ENCODE results near the gene RILPL2.
"Not testable (repeated sequence)": the region's sequence is repeated elsewhere in the genome, so short reads cannot be mapped to it uniquely, and the experiment has no call there.

Gene RILPL2

DNA sequence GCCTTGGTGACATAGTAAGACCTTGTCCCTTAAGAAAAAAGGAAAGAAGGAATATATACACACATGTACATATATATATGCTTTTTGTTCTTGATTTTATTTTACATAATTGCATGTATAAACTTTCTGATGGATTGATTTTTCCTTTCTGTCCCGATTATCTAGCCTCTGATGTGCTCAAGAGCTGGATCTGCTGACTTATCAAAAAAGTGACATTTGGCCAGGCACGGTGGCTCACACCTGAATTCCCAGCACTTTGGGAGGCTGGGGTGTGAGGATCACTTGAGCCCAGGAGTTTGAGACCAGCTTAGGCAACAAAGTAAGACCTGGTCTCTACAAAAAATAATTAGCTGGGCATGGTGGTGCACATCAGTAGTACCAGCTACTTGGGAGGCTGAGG, 33.5 kb upstream of the RILPL2 start:
- DNase-seq (ENCODE audit: low read depth): no peak
- TF ChIP-seq, protein P1, sequence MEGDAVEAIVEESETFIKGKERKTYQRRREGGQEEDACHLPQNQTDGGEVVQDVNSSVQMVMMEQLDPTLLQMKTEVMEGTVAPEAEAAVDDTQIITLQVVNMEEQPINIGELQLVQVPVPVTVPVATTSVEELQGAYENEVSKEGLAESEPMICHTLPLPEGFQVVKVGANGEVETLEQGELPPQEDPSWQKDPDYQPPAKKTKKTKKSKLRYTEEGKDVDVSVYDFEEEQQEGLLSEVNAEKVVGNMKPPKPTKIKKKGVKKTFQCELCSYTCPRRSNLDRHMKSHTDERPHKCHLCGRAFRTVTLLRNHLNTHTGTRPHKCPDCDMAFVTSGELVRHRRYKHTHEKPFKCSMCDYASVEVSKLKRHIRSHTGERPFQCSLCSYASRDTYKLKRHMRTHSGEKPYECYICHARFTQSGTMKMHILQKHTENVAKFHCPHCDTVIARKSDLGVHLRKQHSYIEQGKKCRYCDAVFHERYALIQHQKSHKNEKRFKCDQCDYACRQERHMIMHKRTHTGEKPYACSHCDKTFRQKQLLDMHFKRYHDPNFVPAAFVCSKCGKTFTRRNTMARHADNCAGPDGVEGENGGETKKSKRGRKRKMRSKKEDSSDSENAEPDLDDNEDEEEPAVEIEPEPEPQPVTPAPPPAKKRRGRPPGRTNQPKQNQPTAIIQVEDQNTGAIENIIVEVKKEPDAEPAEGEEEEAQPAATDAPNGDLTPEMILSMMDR (IDR thresholded peaks at IDR 0.05; ENCODE audit: low read depth, low read length, missing control alignments): no peak

DNA sequence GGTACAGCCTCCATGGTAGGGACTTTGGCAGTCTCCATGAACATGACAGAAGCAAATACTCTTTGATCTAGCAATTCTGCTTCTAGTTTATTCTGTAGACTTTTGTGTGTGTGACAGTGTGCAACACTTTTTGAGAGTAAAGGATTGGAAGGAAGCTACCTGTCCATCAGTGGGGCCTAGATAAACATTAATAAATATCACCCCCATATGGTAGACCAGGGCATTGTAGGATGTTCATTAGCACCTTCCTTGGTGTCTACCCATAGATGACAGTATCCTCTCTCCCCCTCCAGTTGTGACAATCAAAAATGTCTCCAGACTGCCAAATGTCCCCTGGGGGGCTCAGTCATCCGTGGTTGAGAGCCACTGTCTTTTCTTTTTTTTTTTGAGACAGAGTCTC, 32.3 kb upstream of the RILPL2 start:
- H3K4me3 ChIP-seq (ENCODE audit: low read depth, low read length): no peak overlapping the region
- TF ChIP-seq, protein P1 (IDR thresholded peaks at IDR 0.05; ENCODE audit: low read depth, low read length, missing control alignments): peak; percentile 51
- no peak for DNase-seq (ENCODE audit: low read depth)

More for the DNA sequence above, 33.5 kb upstream of the RILPL2 start:
- no peak overlapping the region for H3K4me3 ChIP-seq (ENCODE audit: low read depth, low read length)

DNA sequence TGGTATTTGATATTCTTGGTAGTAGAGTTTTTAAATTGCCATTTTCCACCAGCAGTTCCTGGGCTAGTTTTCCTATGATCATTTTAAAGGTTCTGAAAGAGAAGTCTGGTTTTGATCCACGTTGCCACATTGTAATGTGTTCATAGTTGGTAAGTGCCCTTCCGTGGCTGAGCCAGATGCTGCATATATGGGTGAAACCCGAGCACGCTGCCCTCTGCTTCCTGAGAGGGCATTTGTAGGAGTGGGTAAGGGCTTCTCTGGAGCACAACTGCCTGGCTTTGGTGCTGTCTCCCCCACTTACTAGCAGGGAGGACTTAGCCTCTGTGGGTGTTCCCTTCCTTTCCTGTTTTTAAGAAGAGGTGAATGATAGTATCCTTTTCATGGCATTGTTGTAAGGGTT, 28.6 kb upstream of the RILPL2 start:
- H3K4me3 ChIP-seq (ENCODE audit: low read depth, low read length): no peak overlapping the region
- TF ChIP-seq, protein P1 (IDR thresholded peaks at IDR 0.05; ENCODE audit: low read depth, low read length, missing control alignments): no peak
- no peak for DNase-seq (ENCODE audit: low read depth)

DNA sequence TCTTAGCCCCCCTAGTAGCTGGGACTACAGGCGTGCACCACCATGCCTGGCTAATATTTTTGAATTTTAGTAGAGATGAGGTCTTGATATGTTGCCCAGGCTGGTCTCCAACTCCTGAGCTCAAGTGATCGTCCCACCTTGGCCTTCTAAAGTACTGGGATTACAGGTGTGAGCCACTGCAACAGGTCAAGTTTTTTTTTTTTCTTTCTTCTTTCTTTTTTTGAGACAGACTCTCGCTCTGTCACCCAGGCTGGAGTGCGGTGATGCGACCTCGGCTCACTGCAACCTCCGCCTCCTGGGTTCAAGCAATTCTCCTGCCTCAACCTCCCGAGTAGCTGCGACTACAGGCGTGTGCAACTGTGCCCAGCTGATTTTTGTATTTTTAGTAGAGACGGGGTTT, 26.7 kb upstream of the RILPL2 start:
- H3K4me3 ChIP-seq (ENCODE audit: low read depth, low read length); DNase-seq (ENCODE audit: low read depth): not testable (repeated sequence)

DNA sequence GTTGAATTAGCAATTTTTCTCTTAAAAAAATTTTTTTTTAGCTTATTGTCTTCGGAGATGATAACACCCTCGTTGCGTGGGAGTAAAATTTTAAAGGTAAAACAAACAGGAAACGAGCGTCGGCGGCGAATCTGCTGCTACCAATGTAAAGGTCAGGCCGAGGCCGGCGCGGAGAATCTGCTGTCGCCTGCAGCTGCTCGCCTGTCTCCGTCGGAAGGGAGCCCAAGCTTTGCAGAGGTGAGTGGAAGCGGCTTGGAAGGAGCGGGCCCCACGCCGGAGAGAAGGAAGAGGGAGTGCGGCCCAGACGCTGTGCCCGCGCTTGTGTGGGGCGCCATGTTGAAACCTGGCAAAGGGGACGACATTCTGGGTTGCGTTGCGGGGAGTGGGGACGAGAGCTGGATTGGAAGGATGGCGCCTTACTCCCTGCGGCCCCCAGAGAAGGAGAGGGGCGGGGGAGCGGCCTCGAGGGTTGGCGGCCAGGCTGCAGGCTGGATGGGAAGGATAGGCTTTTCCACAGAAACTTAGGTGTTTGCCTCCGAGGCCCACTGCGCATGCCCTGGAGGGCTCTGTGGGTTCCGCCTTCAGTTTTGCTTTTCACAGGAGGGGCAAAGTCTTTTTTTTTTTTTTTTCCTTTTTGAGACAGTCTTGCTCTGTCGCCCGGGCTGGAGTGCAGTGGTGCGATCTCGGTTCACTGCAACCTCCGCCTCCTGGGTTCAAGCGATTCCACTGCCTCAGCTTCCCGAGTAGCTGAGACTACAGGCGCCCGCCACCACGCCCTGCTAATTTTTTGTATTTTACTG, 21.7 kb upstream of the RILPL2 start, which contains the start of gene SNRNP35:
Gene SNRNP35 (plus strand): TSS at position 160 of the 800 bp plus-strand sequence. CDS start 7,402 bp downstream, outside the sequence.
- DNase-seq (ENCODE audit: low read depth): peak; percentile 73

DNA sequence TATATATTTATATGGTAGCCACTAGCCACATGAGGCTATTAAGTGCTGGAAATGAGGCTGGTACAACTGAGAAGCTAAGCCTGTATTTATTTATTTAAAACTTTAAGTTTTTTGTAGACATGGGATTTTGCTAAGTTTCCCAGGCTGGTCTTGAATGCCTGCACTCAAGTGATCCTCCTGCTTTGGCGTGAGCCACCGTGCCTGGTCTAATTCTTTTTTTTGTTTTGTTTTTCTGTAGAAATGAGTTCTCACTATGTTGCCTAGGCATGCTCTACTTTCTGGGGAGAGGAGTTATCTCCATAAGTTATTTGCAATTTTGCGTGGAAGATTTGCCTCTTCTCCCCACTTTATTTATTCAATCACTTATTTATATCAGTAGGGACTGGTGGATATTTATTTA, 16.7 kb upstream of the RILPL2 start:
- DNase-seq (ENCODE audit: low read depth): no peak
- H3K4me3 ChIP-seq (ENCODE audit: low read depth, low read length): no peak overlapping the region
- TF ChIP-seq, protein P1 (IDR thresholded peaks at IDR 0.05; ENCODE audit: low read depth, low read length, missing control alignments): no peak

More for the DNA sequence above, 21.7 kb upstream of the RILPL2 start, which contains the start of gene SNRNP35:
- TF ChIP-seq, protein P1 (IDR thresholded peaks at IDR 0.05; ENCODE audit: low read depth, low read length, missing control alignments): no peak
- H3K4me3 ChIP-seq (ENCODE audit: low read depth, low read length): peak within 1 kb of the TSS; percentile 96

DNA sequence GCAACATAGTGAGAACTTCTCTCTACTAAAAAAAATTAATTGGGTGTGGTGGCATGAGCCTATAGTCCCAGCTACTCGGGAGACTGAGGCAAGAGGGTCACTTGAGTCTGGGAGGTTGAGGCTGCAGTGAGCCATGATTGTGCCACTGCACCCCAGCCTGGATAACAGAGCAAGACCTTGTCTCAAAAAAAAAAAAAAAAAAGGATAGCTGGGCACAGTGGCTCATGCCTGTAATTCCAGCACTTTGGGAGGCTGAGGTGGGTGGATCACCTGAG, 15.7 kb upstream of the RILPL2 start:
- not testable (repeated sequence) for H3K4me3 ChIP-seq (ENCODE audit: low read depth, low read length)

DNA sequence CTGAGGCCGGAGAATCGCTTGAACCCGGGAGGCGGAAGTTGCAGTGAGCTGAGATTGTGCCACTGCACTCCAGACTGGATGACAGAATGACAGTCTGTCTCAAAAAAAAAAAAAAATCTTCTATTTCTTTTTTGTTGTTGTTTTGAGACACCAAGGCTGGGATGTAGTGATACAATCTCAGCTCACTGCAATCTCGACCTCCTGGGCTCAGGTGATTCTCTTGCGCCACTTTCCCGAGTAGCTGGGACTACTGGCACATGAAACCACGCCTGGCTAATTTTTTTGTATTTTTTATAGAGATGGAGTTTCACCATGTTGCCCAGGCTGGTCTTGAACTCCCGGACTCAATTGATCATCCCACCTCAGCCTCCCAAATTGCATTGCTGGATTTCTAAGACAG, 14.2 kb upstream of the RILPL2 start:
- no peak overlapping the region for H3K4me3 ChIP-seq (ENCODE audit: low read depth, low read length)
- TF ChIP-seq, protein P1 (IDR thresholded peaks at IDR 0.05; ENCODE audit: low read depth, low read length, missing control alignments): no peak

More for the DNA sequence above, 15.7 kb upstream of the RILPL2 start:
- DNase-seq (ENCODE audit: low read depth): not testable (repeated sequence)

More for the DNA sequence above, 14.2 kb upstream of the RILPL2 start:
- DNase-seq (ENCODE audit: low read depth): no peak
